GM12872 (cell line): ENCODE results near the gene CAPZB.

ENCODE experiments used
- CTCF ChIP-seq: IDR thresholded peaks from 3 replicates; pipeline ENCODE4 v1.5.1; 2011; ENCODE audit warnings: low read depth, mild to moderate bottlenecking, low read length, moderate library complexity; ENCODE audit not compliant: insufficient read depth

CAPZB gene

DNA sequence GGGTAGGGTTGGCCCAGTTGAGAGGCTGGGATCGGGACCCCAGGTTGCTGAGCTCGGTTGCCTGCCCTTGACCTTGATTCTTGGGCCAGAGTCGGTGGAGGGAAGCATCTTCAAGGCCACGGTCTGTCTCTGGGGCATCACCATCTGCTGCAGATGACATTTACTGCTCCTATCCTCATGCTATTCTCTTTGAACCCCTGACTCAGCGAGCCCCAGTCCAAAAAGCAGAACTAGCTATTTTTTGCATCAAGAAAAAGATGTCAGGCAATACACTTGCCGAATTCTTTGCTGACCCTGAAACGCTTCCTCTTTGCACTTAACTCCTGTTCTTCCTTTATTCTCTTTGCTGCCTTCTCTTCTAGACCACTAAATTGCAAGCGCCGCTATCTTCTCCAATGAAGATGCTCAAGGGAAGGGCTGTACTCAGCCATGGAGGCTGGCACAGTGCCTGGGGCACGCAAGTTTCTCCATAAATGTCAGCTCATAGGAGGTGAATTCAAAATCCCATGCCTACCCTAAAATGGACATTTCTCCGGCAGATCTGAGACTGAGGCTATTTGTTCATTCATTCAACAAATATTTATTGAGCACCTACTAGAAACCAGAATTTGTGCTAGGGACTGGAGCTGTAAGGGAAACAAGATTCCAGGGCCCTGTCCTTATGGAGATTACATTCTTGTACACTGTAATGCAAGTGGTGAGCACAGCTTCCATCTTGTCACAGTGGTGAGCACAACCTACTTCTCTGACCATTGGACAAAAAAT is 20.5 kb upstream of the CAPZB start:
- TF ChIP-seq CTCF: no peak

DNA sequence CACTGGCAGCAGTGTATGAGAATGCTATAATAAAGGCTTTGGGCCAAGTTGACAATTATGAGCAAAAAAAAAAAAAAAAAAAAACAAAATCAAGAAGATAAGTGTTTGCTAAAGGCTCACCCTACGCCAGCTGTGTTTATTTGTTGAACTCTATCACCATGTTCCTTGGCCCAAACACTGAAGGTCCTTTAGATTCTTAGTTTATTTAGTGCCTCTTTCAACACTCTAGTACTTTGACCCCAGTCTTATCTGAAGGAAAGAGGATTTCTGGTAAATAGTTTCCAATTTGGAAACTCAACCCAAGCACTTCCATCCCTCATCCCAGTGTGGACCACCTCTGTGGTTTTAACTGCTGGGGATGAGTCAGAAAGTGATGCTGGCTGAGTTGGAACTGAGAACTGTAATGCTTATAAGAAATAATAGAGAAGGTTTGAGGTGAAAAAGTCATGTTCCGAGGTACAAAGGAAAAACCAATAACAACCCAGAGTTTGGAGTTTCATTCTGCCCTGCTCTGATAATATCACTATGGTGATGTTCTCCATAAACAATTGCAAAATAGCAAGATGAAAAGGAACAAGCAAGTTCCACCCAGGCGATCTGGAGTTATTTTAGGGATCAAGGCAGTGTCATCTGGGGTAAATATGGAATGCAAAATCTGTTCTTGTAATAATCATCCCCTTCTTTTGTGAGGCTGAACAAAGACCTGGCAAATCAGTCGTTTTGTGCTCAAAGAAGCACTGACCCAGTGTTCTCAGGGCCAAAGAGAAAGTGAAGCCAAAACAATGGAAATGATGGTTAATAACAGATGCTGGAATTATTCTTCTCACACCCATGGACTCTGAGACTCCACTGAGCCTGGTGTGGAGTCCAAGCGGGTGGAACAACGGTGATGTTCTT is 19.7 kb upstream of the CAPZB start:
- TF ChIP-seq CTCF: no peak

DNA sequence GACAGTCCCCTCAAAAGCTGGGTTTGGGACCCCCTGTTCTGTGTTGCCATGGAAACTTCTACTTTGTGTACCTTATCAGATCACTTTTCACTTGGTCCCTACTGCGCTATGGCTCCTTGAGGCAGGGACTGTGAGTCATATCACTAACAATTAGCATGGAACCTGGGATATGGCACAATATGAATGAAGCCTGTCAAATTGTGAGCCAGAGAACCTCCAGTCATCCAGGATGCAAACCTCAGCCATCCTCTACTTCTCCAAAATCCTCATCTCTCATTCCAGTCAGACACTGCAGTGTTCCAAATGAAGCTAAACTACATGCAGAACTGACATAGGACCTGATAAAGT is 11.2 kb upstream of the CAPZB start:
- TF ChIP-seq CTCF: no peak

GRCh38 chr1:19495799-19496526 is 10.6 kb upstream of the CAPZB start:
- no peak for TF ChIP-seq CTCF

DNA sequence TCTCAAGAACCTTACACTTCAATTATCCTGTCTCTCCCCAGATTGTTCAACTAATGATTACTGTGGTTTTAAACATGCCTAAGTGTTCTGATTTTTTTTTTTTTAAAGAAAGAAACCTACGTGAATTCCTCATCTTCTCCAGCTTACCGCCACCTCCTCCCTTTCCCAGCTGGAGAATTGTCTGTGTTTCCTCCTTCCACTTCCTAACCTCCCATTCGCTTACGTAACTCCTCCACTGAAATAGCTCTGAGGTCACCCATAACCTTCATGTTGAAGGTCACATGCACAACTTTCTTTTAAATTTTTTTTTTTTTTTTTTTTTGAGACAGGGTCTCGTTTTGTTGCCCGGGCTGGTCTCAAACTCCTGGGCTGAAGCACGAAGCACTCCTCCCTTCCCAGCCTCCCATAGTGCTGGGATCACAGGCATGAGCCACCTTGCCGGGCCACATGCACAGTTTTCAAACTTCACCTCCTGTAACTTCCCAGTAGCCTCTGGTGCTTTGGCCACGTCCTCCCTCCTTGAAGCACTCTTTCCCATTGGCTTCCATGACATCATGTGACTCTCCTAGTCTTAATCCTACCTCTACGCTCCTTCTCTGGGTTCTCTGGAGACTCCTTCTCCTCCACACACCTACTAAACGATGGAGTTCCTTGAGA is 9.8 kb upstream of the CAPZB start:
- no peak for TF ChIP-seq CTCF

DNA sequence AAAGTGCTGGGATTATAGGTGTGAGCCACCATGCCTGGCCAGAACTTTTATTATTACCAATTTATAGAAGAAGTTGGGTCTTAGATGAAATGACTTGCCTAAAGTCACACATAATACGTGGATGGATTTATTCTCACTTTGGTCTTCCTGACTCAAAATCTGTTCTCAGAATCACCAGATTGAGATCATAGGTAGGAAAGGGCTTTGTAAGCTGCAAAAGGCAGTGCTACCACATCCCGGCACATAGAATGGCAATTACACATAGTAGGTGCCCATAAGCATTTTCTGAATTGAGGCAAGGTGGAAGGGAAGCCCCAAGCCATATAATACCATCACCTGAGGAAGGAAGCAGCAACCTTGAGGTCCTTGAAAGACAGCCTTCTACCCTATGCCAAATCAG is 8.2 kb upstream of the CAPZB start:
- TF ChIP-seq CTCF: no peak

- TF ChIP-seq CTCF: no peak
Observed at GRCh38 chr1:19489996-19490395, 4.7 kb upstream of the CAPZB start.
